Retina (tissue), 1 donor: ENCODE results near the gene CARMIL3.

Source experiments
- DNase-seq: peaks from one replicate; pipeline ENCODE4 v3.0.0-alpha.2; 2016

Gene CARMIL3

GRCh38 chr14:24062216-24062980 is 10.6 kb downstream of the CARMIL3 start:
- no peak for DNase-seq

DNA sequence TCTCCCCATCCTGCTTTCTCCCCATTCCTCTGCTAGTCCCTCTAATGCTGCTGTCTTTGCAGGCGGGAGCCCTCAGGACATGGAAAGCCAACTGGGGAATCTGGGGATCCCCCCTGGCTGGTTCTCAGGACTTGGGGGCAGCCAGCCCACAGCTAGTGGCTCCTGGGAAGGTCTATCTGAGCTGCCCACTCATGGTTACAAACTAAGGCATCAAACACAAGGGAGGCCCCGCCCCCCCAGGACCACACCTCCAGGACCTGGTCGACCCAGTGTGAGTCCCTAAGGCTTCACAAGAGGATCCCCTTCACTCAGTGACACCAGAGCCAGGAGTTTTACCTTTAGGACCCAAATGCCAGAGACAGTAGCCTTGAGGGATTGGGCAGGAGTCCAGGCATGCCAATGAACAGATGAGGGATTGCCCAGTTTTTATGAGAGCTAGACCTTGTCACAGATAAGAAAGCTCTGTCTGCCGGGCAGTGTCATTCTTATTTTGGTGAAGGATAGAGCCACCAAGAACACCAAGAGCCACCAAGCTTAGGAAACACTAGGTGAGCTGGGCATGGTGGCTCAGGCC is 11.5 kb downstream of the CARMIL3 start:
- DNase-seq: no peak

DNA sequence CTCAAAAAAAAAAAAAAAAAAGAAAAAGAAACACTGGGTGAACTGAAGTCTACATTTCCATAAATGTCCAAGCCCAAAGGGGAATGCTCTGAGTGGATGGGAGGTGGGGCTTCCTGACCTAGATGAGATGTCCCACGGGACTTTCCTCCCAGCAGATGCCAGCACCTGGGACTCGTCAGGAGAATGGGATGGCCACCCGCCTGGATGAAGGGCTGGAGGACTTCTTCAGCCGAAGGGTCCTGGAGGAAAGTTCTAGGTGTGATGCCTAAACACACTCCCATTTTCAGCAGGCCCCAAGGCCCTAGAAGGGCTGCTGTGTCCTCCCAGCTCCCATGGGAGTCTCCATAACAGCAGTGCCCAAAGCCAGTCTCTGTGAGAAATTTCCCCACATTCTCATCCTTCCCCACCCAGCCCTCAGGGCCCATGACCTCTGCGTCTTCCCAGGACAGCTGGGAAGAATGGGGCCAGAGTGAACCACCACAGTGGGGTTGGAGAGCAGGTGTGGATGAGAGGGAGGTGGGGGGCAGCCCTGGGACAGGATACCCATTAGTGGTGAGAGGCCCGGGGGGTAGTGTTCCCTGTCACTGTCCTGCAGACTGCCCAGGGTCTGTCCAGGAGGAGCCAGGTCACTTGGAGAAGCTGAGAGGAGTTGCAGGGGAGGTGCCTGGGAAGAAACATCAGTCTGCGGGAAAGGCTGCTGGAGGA is 12.4 kb downstream of the CARMIL3 start:
- no peak for DNase-seq

DNA sequence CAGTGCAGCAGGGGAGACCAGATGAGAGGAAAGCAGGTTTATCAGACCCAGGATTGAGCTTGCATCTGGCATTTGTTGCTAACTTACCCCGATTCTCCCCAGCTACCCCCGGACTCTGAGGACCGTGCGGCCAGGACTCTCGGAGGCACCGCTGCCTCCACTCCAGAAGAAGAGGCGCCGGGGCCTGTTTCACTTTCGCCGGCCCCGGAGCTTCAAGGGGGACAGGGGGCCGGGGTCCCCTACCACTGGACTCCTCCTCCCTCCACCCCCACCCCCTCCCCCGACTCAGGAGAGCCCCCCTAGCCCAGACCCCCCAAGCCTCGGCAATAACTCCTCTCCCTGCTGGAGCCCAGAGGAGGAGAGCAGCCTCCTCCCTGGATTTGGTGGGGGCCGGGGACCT is 13.0 kb downstream of the CARMIL3 start:
- DNase-seq: no peak

- no peak for DNase-seq
Measured at GRCh38 chr14:24065408-24065807, 13.6 kb downstream of the CARMIL3 start.

GRCh38 chr14:24066496-24067132 is 14.8 kb downstream of the CARMIL3 start:
- no peak for DNase-seq

GRCh38 chr14:24067133-24068082 is 15.6 kb downstream of the CARMIL3 start:
- DNase-seq: no peak

DNA sequence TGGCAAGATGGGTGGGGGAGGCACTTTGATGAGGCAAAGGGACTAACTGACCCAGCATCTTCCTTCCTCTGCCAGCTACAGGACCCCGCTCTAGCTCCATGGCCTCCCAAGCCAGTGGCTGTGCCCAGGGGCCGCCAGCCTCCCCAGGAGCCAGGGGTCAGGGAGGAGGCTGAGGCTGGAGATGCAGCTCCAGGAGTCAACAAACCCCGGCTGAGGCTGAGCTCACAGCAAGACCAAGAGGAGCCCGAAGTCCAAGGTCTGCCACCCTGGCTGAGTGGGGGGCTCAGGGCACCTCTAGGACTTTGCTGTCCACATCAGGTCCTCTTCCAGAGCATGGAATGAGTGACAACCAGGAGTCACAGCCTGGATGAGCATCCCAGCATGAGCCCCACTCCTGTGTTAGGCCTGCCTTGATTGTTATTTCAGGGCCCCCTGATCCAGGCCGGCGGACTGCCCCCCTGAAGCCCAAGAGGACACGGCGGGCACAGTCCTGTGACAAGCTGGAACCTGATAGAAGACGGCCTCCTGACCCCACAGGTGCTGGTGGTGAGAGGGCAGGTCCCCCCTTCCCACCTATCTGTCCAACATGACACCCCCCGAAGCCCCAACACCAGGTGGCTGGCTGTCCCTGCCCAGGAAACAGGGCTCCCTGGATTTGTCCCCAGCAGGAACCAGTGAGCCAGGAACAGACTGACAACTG is 17.1 kb downstream of the CARMIL3 start:
- DNase-seq: no peak

GRCh38 chr14:24069411-24069735 is 17.6 kb downstream of the CARMIL3 start:
- no peak for DNase-seq

GRCh38 chr14:24070285-24071143 is 18.7 kb downstream of the CARMIL3 start:
- DNase-seq: no peak

GRCh38 chr14:24071144-24071697 is 19.4 kb downstream of the CARMIL3 start, which contains the start of gene CPNE6:
Gene CPNE6 (plus strand): TSS chr14:24071562. CDS start chr14:24072937, 1,375 bp downstream.
- DNase-seq: no peak

DNA sequence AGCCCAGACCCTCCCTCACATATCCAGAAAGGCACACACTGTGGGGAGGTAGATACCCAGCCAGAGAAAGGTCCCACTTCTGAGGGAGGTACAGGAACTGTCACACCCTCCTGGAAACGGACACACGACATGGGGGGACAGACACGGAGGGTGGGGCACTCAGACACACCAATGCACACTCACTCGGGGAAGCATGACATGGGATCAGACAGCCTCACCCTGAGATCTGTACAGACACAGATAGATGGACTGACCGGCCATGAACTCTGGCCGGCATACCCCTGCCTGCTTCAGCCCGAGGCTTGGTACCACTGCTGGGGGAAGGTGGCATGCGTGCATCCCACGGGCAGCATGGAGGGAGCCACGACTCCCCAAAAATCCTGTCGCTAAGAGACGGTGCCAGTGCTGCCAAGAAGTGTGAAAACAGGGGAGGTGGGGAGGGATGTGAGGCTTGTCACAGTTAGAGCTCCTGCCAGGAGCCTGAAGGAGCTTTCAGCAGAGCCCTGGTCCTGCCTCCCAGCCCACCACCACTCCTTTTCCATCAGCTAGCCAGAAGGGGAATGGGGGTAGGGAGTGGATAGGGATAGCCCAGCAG is 20.1 kb downstream of the CARMIL3 start:
- no peak for DNase-seq

DNA sequence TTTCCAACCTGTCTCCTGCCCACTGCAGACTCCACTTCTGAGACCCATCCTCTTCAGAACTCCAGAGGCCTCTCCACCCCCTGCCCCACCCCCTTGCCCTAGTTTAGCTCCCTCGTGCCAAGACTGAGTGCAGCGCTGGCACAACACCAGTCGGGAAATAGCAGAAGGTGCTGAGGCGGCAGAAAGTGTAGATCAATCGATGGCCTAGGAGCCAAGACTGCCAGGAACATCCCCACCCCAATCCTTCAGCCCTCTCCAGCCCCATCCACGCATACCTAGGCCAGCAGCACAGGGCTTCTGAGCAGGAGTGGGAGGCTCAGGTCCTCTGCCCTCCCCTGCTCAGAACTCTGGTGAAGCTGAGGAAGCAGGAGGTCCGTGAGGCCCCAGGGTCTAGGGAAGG is 20.6 kb downstream of the CARMIL3 start:
- no peak for DNase-seq

- no peak for DNase-seq
Measured at GRCh38 chr14:24072881-24073877, 21.4 kb downstream of the CARMIL3 start.

DNA sequence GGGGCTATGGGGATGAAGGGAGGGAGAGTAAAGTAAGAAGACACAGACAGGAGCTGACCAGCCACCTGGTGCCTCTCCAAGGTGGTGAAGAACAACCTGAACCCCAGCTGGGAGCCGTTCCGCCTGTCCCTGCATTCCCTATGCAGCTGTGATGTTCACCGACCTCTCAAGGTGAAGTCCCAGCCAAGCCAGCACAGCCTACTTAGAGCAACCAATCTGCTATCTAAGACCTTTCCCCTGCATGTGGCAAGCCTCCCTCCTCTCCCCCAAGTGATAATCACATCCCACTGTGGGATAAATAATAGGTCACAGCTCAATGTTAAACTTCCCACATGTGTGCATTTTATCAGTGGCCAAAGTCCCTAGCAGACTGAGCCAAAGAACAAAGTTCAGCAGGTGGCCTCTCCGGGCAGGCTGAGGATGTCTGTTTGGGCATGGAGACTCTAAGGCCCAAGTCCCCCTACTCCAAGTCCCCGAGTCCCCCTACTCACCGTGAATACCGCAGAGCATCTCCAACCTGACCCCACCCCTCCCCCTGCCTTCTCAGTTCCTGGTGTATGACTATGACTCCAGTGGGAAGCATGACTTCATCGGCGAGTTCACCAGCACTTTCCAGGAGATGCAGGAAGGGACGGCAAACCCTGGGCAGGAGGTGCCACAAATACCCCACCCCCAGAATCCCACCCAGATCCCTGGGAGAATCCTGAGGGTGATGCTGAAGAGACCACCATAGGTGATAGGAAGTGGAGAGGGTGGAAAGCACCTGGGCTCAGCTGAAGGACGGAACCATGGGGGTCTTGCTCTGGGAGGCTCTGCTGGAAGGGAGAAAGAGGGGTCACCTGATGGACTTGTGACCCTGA is 23.0 kb downstream of the CARMIL3 start:
- no peak for DNase-seq

DNA sequence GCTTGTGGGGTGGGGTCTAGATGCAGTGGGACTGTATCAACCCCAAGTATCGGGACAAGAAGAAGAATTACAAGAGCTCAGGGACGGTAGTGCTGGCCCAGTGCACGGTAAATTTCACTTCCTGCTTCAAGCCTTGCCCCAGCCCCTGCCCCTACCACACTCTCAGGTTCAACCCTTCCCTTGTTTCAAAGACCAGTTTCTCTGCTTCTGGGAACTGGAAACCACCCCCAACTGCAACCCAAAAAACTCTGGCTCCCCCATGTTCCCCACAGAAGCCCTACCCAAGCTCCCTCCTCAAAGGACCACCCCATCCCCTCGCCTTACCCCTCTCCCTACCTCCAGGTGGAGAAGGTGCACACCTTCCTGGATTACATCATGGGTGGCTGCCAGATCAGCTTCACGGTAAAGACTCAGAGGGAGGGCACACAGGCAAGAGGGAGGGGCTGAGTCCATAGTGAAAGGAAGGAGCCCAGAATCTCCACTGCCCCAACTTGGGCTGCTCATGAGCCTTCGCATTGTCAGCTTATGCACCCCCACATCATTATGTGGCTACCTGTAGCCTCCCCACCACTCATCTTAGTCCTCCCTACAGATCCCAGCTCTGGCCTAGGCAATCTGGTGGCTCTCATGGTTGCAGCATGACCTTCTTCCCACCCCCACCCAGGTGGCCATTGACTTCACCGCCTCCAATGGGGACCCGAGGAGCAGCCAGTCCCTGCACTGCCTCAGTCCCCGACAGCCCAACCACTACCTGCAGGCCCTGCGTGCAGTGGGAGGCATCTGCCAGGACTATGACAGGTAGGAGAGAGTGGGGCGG is 23.9 kb downstream of the CARMIL3 start:
- no peak for DNase-seq

DNA sequence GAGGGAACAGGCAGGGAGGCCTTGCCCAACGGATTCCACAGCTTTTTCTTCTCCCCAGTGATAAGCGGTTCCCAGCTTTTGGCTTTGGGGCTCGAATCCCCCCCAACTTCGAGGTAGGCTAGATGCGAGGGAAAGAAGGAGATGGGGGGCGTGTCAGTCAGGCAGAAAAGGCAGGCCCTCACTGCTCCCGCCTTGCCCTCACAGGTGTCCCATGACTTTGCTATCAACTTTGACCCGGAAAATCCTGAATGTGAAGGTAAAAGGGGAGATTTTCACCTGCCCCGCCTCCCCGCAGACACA is 24.4 kb downstream of the CARMIL3 start:
- DNase-seq: no peak
